H9 (cell line): ENCODE results near the gene ZMIZ1. TPM values are rescaled to one million over a fixed set of nuclear protein-coding genes. Genes with fewer than 3 reads are reported as not detected.

Experiments
- DNase-seq: peaks from one replicate; pipeline ENCODE4 v3.0.0-alpha.2; 2017
- H2AFZ ChIP-seq: one replicate; pipeline ENCODE4 v1.6.1; 2013; ENCODE audit warnings: mild to moderate bottlenecking, low read length, control low read depth, moderate library complexity
- H2AK5ac ChIP-seq: 2 replicates; pipeline ENCODE4 v1.6.1; 2013; ENCODE audit warnings: low read length, control low read depth, mixed read lengths; ENCODE audit not compliant: insufficient read length
- H2BK120ac ChIP-seq: one replicate; pipeline ENCODE4 v1.6.1; 2013; ENCODE audit warnings: low read depth, mild to moderate bottlenecking, low read length, control low read depth, inconsistent platforms; ENCODE audit not compliant: poor library complexity, severe bottlenecking
- H2BK12ac ChIP-seq: 2 replicates; pipeline ENCODE4 v1.6.1; 2013; ENCODE audit warnings: low read length, control low read depth, mixed read lengths, low read depth; ENCODE audit not compliant: insufficient read length
- H2BK15ac ChIP-seq: 2 replicates; pipeline ENCODE4 v1.6.1; 2013; ENCODE audit warnings: low read depth, low read length, control low read depth
- H2BK20ac ChIP-seq: one replicate; pipeline ENCODE4 v1.6.1; 2013; ENCODE audit warnings: low read depth, mild to moderate bottlenecking, low read length, control low read depth, inconsistent platforms; ENCODE audit not compliant: poor library complexity, severe bottlenecking
- H2BK5ac ChIP-seq: 2 replicates; pipeline ENCODE4 v1.6.1; 2013; ENCODE audit warnings: low read length, control low read depth, mixed read lengths; ENCODE audit not compliant: insufficient read length
- H3K14ac ChIP-seq: 2 replicates; pipeline ENCODE4 v1.6.1; 2013; ENCODE audit warnings: low read length, control low read depth; ENCODE audit not compliant: insufficient read depth
- H3K18ac ChIP-seq: 2 replicates; pipeline ENCODE4 v1.6.1; 2013; ENCODE audit warnings: low read depth, mild to moderate bottlenecking, mixed read lengths, low read length, control low read depth; ENCODE audit not compliant: insufficient read length
- H3K23ac ChIP-seq: 2 replicates; pipeline ENCODE4 v1.6.1; 2013; ENCODE audit warnings: low read length, control low read depth, mixed read lengths, low read depth; ENCODE audit not compliant: insufficient read length
- H3K23me2 ChIP-seq: 2 replicates; pipeline ENCODE4 v1.6.1; 2013; ENCODE audit warnings: low read depth, mild to moderate bottlenecking, mixed read lengths, low read length, control low read depth; ENCODE audit not compliant: insufficient read length, poor library complexity, severe bottlenecking
- H3K27ac ChIP-seq: 2 replicates; pipeline ENCODE4 v1.5.1; 2013; ENCODE audit warnings: low read length, control low read depth, mixed read lengths, low read depth; ENCODE audit not compliant: insufficient read length
- H3K27me3 ChIP-seq: 2 replicates; pipeline ENCODE4 v1.6.1; 2013; ENCODE audit warnings: low read length, control low read depth, inconsistent platforms; ENCODE audit not compliant: insufficient read depth
- H3K4ac ChIP-seq: 2 replicates; pipeline ENCODE4 v1.6.1; 2013; ENCODE audit warnings: low read depth, mild to moderate bottlenecking, control low read depth, inconsistent platforms, low read length, moderate library complexity
- H3K4me1 ChIP-seq: 2 replicates; pipeline ENCODE4 v1.6.1; 2013; ENCODE audit warnings: low read length, control low read depth, inconsistent platforms; ENCODE audit not compliant: insufficient read depth
- H3K4me2 ChIP-seq: 2 replicates; pipeline ENCODE4 v1.6.1; 2013; ENCODE audit warnings: low read length, control low read depth, mixed read lengths; ENCODE audit not compliant: insufficient read length, insufficient read depth
- H3K56ac ChIP-seq: 2 replicates; pipeline ENCODE4 v1.6.1; 2013; ENCODE audit warnings: low read depth, mild to moderate bottlenecking, mixed read lengths, low read length, control low read depth; ENCODE audit not compliant: insufficient read length
- H3K79me1 ChIP-seq: 2 replicates; pipeline ENCODE4 v1.6.1; 2013; ENCODE audit warnings: low read depth, mild to moderate bottlenecking, moderate library complexity, low read length, control low read depth, inconsistent platforms; ENCODE audit not compliant: insufficient read depth, poor library complexity, severe bottlenecking
- H3K79me2 ChIP-seq: 2 replicates; pipeline ENCODE4 v1.6.1; 2013; ENCODE audit warnings: low read length, control low read depth, inconsistent platforms; ENCODE audit not compliant: insufficient read depth
- H3K9ac ChIP-seq: 2 replicates; pipeline ENCODE4 v1.6.1; 2013; ENCODE audit warnings: low read length, control low read depth, mixed read lengths; ENCODE audit not compliant: insufficient read length; ENCODE audit errors: extremely low read depth
- H3K9me3 ChIP-seq: one replicate; pipeline ENCODE4 v1.6.1; 2013; ENCODE audit warnings: low read depth, low read length, inconsistent platforms; ENCODE audit not compliant: control insufficient read depth
- H3T11ph ChIP-seq: one replicate; pipeline ENCODE4 v1.6.1; 2013; ENCODE audit warnings: mild to moderate bottlenecking, low read length, control low read depth, inconsistent platforms
- H4K20me1 ChIP-seq: one replicate; pipeline ENCODE4 v1.6.1; 2013; ENCODE audit not compliant: control insufficient read depth, insufficient read length, insufficient read depth
- H4K5ac ChIP-seq: 2 replicates; pipeline ENCODE4 v1.6.1; 2013; ENCODE audit warnings: low read depth, mild to moderate bottlenecking, mixed read lengths, low read length, control low read depth; ENCODE audit not compliant: insufficient read length
- H4K8ac ChIP-seq: replicated peaks from 2 replicates; pipeline ENCODE4 v1.6.1; 2013; ENCODE audit warnings: low read length, control low read depth, mixed read lengths, low read depth; ENCODE audit not compliant: insufficient read length
- H4K91ac ChIP-seq: 2 replicates; pipeline ENCODE4 v1.6.1; 2013; ENCODE audit warnings: low read depth, mild to moderate bottlenecking, moderate library complexity, mixed read lengths, low read length, control low read depth; ENCODE audit not compliant: insufficient read length
- H3K27ac Mint-ChIP-seq, 3 experiments: 2 replicates in 2 of 3; 3 replicates in 1 of 3; pipeline ENCODE4 v1.8.0; 2020 to 2021; ENCODE audit warnings: mixed read lengths in 3 of 3, mild to moderate bottlenecking in 1 of 3, moderate library complexity in 1 of 3
- H3K27me3 Mint-ChIP-seq: 2 replicates; pipeline ENCODE4 v1.8.0; 2021; ENCODE audit warnings: low read depth, mild to moderate bottlenecking, moderate library complexity, mixed read lengths
- H3K36me3 Mint-ChIP-seq, 3 experiments: 2 replicates in 2 of 3; 3 replicates in 1 of 3; pipeline ENCODE4 v1.8.0; 2020 to 2021; ENCODE audit warnings: low read depth in 3 of 3, mixed read lengths in 3 of 3; ENCODE audit not compliant: insufficient read depth in 1 of 3
- H3K4me1 Mint-ChIP-seq, 2 experiments: 2 replicates each; pipeline ENCODE4 v1.8.0; 2020; ENCODE audit warnings: mixed read lengths in 2 of 2
- H3K4me3 Mint-ChIP-seq, 2 experiments: 2 replicates in 1 of 2; 3 replicates in 1 of 2; pipeline ENCODE4 v1.8.0; 2020 to 2021; ENCODE audit warnings: mild to moderate bottlenecking in 2 of 2, mixed read lengths in 2 of 2, moderate library complexity in 1 of 2
- H3K9me3 Mint-ChIP-seq, 2 experiments: 2 replicates in 1 of 2; 3 replicates in 1 of 2; pipeline ENCODE4 v1.8.0; 2020; ENCODE audit warnings: mild to moderate bottlenecking in 2 of 2, mixed read lengths in 2 of 2, moderate library complexity in 1 of 2
- WGBS: extraction: QIAGEN DNeasy Blood & Tissue Kit; methylation state at CpG from one replicate; pipeline ENCODE4 v1.1.7; 2013; ENCODE audit warnings: missing lambda C conversion rate, low lambda C conversion rate, mixed read lengths; ENCODE audit not compliant: insufficient read length; ENCODE audit errors: extremely low coverage; 5-methylcytosine and 5-hydroxymethylcytosine counted together
- total RNA-seq: library from RNA; stranded (reverse); gene quantifications from 2 replicates; pipeline ENCODE4 v1.2.1, GENCODE V29; 2021
- TF ChIP-seq, protein P1 (sequence below): fragments of 200-600 bp; sonication (generic); conservative IDR thresholded peaks from 3 replicates; pipeline ENCODE4 v1.8.0; 2021; ENCODE audit warnings: antibody characterized with exemption, mild to moderate bottlenecking

The ZMIZ1 gene
- total RNA-seq, 1 experiment from 2014 or later: 36.9 TPM

GRCh38 chr10:79273604-79274003, 204.8 kb downstream of the ZMIZ1 start:
- no peak overlapping the region for H3K23ac ChIP-seq
- H4K20me1 ChIP-seq: no peaks in the 10 kb centered on the region
- Mint-ChIP-seq H3K36me3 (peaks cover 7 to 22% (median 21%) of the 10 kb centered on the region in 3 experiments), H3K27me3 (no peaks in the 10 kb centered on the region), H3K27ac (no peak overlapping the region), H3K9me3 (no peaks in the 10 kb centered on the region), H3K4me1 (peaks cover 4 to 24% of the 10 kb centered on the region in 2 experiments), H3K4me3 (no peak overlapping the region)
- H2BK20ac ChIP-seq: no peak overlapping the region
- WGBS: no CpG with 5 or more reads among the region's 10 CpGs
- H2AFZ ChIP-seq: no peak overlapping the region
- no peak overlapping the region for H3K18ac ChIP-seq
- no peaks in the 10 kb centered on the region for H3K23me2 ChIP-seq
- H2BK120ac ChIP-seq: no peak overlapping the region
- no peaks in the 10 kb centered on the region for H3K9me3 ChIP-seq
- H2BK12ac ChIP-seq: no peak overlapping the region
- H3T11ph ChIP-seq: no peak overlapping the region
- no peak overlapping the region for H3K4me2 ChIP-seq
- H3K4me1 ChIP-seq: no peaks in the 10 kb centered on the region; the same call in 1 of the 2 replicates
- H2AK5ac ChIP-seq: no peak overlapping the region
- no peaks in the 10 kb centered on the region for H3K79me1 ChIP-seq
- H3K9ac ChIP-seq: no peak overlapping the region
- no peak overlapping the region for H3K4ac ChIP-seq
- no peak overlapping the region for H3K14ac ChIP-seq
- no peak overlapping the region for H4K8ac ChIP-seq
- H4K91ac ChIP-seq: no peak overlapping the region
- no peak for DNase-seq
- no peak overlapping the region for H2BK5ac ChIP-seq
- no peak overlapping the region for H2BK15ac ChIP-seq
- H3K27me3 ChIP-seq: no peaks in the 10 kb centered on the region
- TF ChIP-seq, protein P1, sequence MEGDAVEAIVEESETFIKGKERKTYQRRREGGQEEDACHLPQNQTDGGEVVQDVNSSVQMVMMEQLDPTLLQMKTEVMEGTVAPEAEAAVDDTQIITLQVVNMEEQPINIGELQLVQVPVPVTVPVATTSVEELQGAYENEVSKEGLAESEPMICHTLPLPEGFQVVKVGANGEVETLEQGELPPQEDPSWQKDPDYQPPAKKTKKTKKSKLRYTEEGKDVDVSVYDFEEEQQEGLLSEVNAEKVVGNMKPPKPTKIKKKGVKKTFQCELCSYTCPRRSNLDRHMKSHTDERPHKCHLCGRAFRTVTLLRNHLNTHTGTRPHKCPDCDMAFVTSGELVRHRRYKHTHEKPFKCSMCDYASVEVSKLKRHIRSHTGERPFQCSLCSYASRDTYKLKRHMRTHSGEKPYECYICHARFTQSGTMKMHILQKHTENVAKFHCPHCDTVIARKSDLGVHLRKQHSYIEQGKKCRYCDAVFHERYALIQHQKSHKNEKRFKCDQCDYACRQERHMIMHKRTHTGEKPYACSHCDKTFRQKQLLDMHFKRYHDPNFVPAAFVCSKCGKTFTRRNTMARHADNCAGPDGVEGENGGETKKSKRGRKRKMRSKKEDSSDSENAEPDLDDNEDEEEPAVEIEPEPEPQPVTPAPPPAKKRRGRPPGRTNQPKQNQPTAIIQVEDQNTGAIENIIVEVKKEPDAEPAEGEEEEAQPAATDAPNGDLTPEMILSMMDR: no peak
- no peaks in the 10 kb centered on the region for H3K79me2 ChIP-seq
- no peak overlapping the region for H4K5ac ChIP-seq
- H3K56ac ChIP-seq: no peak overlapping the region
- no peak overlapping the region for H3K27ac ChIP-seq
